HepG2 (cell line): Measurements from ENCODE around the gene MYOT. TPM values are rescaled to one million over a fixed set of nuclear protein-coding genes. Genes with fewer than 3 reads are reported as not detected.

ENCODE experiments used
- ATAC-seq: fragments of 200-7000 bp; cut with Tn5 transposase; 3 replicates; pipeline ENCODE4 v1.9.1; 2020; ENCODE audit warnings: mild to moderate bottlenecking, moderate library complexity
- BruUV-seq: library from RNA; stranded (reverse); fragments of 400-500 nt; replicated peaks from 2 replicates; lab custom pipeline; 2021; lab: Mats Ljungman, UMichigan
- CTCF ChIA-PET: fragments of 300-600 bp; formaldehyde crosslinking; extraction: SDS; loops from one replicate; lab custom pipeline; 2021; ENCODE audit warnings: low total read pairs, inconsistent platforms, low intra/inter-chr PET ratio; lab: Yijun Ruan, JAX
- POLR2A ChIA-PET: fragments of 350-600 bp; sonication (Branson Sonifier 250); formaldehyde crosslinking; loops from one replicate; lab custom pipeline; 2020; ENCODE audit warnings: antibody characterized with exemption, inconsistent platforms; lab: Yijun Ruan, JAX
- DNase-seq: peaks from one replicate; pipeline ENCODE4 v3.0.0-alpha.2; 2015; ENCODE audit warnings: low spot score
- FAIRE-seq: peaks from 3 replicates; lab custom pipeline; 2011; peaks lifted over from hg19 to GRCh38; lab: Jason Lieb, UNC
- H2AFZ ChIP-seq: one replicate; pipeline ENCODE4 v1.6.1; 2011; ENCODE audit warnings: low read length, inconsistent platforms
- H3K27ac ChIP-seq: fragments of 300-600 bp; 3 replicates; pipeline ENCODE4 v1.8.0; 2011; ENCODE audit warnings: mixed run types, mild to moderate bottlenecking, mixed read lengths, low read length, inconsistent platforms; ENCODE audit not compliant: insufficient read depth; ENCODE audit errors: extremely low read length
- H3K27me3 ChIP-seq, 2 experiments: fragments of 200-600 bp in 1 of 2; 2 replicates in 1 of 2; 3 replicates in 1 of 2; pipeline versions ENCODE4 v1.6.0 to v1.8.0; 2011; ENCODE audit warnings: low read length in 2 of 2, mild to moderate bottlenecking in 2 of 2, moderate library complexity in 2 of 2, inconsistent platforms in 1 of 2; ENCODE audit not compliant: insufficient read depth in 2 of 2, control insufficient read depth in 1 of 2
- H3K36me3 ChIP-seq, 2 experiments: fragments of 200-600 bp in 1 of 2; replicated peaks in 1 of 2; 2 replicates in 1 of 2; 3 replicates in 1 of 2; pipeline versions ENCODE4 v1.5.1 to v1.8.0; 2011; ENCODE audit warnings: low read length in 2 of 2, inconsistent platforms in 1 of 2; ENCODE audit not compliant: insufficient read depth in 2 of 2, control insufficient read depth in 1 of 2
- H3K4me1 ChIP-seq: 2 replicates; pipeline ENCODE4 v1.5.1; 2012; ENCODE audit warnings: low read length, inconsistent platforms; ENCODE audit not compliant: insufficient read depth
- H3K4me2 ChIP-seq: 2 replicates; pipeline ENCODE4 v1.6.0; 2011; ENCODE audit warnings: low read depth, low read length, inconsistent platforms
- H3K4me3 ChIP-seq, 3 experiments: fragments of 200-600 bp in 1 of 3; sonication (generic), shearing (Covaris generic) in 1 of 3; replicated peaks in 1 of 3; 2 replicates each; pipeline ENCODE4 v1.5.1; 2011 to 2016; ENCODE audit warnings: low read length in 3 of 3, inconsistent platforms in 2 of 3, low read depth in 2 of 3, mild to moderate bottlenecking in 2 of 3, control low read depth in 1 of 3, mixed read lengths in 1 of 3; ENCODE audit not compliant: insufficient read depth in 1 of 3
- H3K79me2 ChIP-seq: one replicate; pipeline ENCODE4 v1.6.1; 2011; ENCODE audit warnings: low read length, inconsistent platforms; ENCODE audit not compliant: insufficient read depth
- H3K9ac ChIP-seq: 2 replicates; pipeline ENCODE4 v1.6.0; 2011; ENCODE audit warnings: mild to moderate bottlenecking, low read depth, low read length, inconsistent platforms; ENCODE audit not compliant: insufficient read depth
- H3K9me3 ChIP-seq: 2 replicates; pipeline ENCODE4 v1.5.1; 2012; ENCODE audit warnings: mild to moderate bottlenecking, low read length
- H4K20me1 ChIP-seq: 2 replicates; pipeline ENCODE4 v1.6.0; 2011; ENCODE audit warnings: inconsistent platforms, mild to moderate bottlenecking, low read length, moderate library complexity; ENCODE audit not compliant: insufficient read depth
- ATF4 ChIP-seq, 2 experiments: fragments of 450-650 bp in 1 of 2; sonication (generic) in 1 of 2; formaldehyde crosslinking; IDR thresholded peaks; 2 replicates each; pipeline versions ENCODE4 v1.5.0 to v1.8.0; 2020 to 2022; ENCODE audit warnings: mild to moderate bottlenecking in 1 of 2, missing genetic modification reagents in 1 of 2
- BHLHE40 ChIP-seq: IDR thresholded peaks from 2 replicates; pipeline ENCODE4 v1.6.1; 2011; ENCODE audit warnings: low read length, improper control_type of control experiment
- BRCA1 ChIP-seq: sonication (generic); formaldehyde crosslinking; IDR thresholded peaks from 2 replicates; pipeline ENCODE4 v1.4.0; 2020; ENCODE audit warnings: missing genetic modification reagents
- ERF ChIP-seq: IDR thresholded peaks from 2 replicates; pipeline ENCODE4 v1.6.1; 2018; ENCODE audit warnings: missing biosample characterization, missing genetic modification reagents
- KDM2A ChIP-seq: sonication (generic); formaldehyde crosslinking; IDR thresholded peaks from 2 replicates; pipeline ENCODE4 v1.4.0; 2020; ENCODE audit warnings: low read depth, missing genetic modification reagents, borderline replicate concordance
- KDM5B ChIP-seq: sonication (generic); formaldehyde crosslinking; IDR thresholded peaks from 2 replicates; pipeline ENCODE4 v1.4.0; 2020; ENCODE audit warnings: missing genetic modification reagents, mild to moderate bottlenecking, borderline replicate concordance
- PCBP1 ChIP-seq: fragments of 200-400 bp; formaldehyde crosslinking; IDR thresholded peaks from 2 replicates; pipeline ENCODE4 v1.6.1; 2017; ENCODE audit warnings: mild to moderate bottlenecking, low read depth, low read length, borderline replicate concordance
- SP4 ChIP-seq: sonication (generic); formaldehyde crosslinking; IDR thresholded peaks from 2 replicates; pipeline ENCODE4 v1.8.1; 2023; ENCODE audit warnings: mild to moderate bottlenecking, missing genetic modification reagents
- ZNF10 ChIP-seq: sonication (generic); formaldehyde crosslinking; IDR thresholded peaks from 2 replicates; pipeline ENCODE4 v1.4.0; 2020; ENCODE audit warnings: mild to moderate bottlenecking, low read depth, missing genetic modification reagents, borderline replicate concordance
- ZNF160 ChIP-seq: sonication (generic); formaldehyde crosslinking; IDR thresholded peaks from 2 replicates; pipeline ENCODE4 v1.8.0; 2022; ENCODE audit warnings: mild to moderate bottlenecking, inconsistent platforms, missing genetic modification reagents
- ZNF382 ChIP-seq: sonication (generic); formaldehyde crosslinking; IDR thresholded peaks from 2 replicates; pipeline ENCODE4 v1.5.0; 2020; ENCODE audit warnings: missing genetic modification reagents, mild to moderate bottlenecking, borderline replicate concordance
- WGBS: methylation state at CpG from one replicate; pipeline ENCODE4 v1.1.6; 2017; ENCODE audit warnings: low lambda C conversion rate; 5-methylcytosine and 5-hydroxymethylcytosine counted together
- in situ Hi-C: cut with HindIII; loops from 2 replicates; pipeline ENCODE4 v1.10.0; 2017; ENCODE audit warnings: low pct_unique_long_range_greater_than_20kb; ENCODE audit not compliant: extremely low pct_ligation_motif_present
- intact Hi-C: fragments of 100-400 bp; cut with micrococcal nuclease; formaldehyde crosslinking; loops from one replicate; pipeline ENCODE4 v1.10.0; 2022; ENCODE audit not compliant: unreplicated experiment
- polyA plus RNA-seq, 8 experiments: library from polyadenylated mRNA; depleted of rRNA in 3 of 8; stranded (reverse) in 7 of 8; unstranded in 1 of 8; fragments of >200 nt; fragmentation: Illumina TruSeq in 4 of 8; extraction: Trizol in 4 of 8; gene quantifications; 2 replicates each; pipeline versions ENCODE4 v1.2.1 to v1.2.3, GENCODE V29; 2011 to 2016; ENCODE audit warnings: low read depth in 4 of 8, missing spikeins in 1 of 8, mixed read lengths in 1 of 8; ENCODE audit not compliant: insufficient read depth in 1 of 8
- total RNA-seq, 5 experiments: library from RNA; depleted of rRNA; stranded (reverse); fragments of >200 nt; fragmentation: Illumina TruSeq; extraction: Trizol; gene quantifications; 2 replicates each; pipeline ENCODE4 v1.2.3, GENCODE V29; 2016; ENCODE audit warnings: low read depth in 1 of 5
- TF ChIP-seq, protein P1 (sequence below): sonication (generic); formaldehyde crosslinking; IDR thresholded peaks from 2 replicates; pipeline ENCODE4 v1.8.0; 2022; ENCODE audit warnings: mild to moderate bottlenecking, missing genetic modification reagents; ENCODE audit not compliant: insufficient replicate concordance
- TF ChIP-seq, protein P2 (sequence below): sonication (generic); formaldehyde crosslinking; IDR thresholded peaks from 2 replicates; pipeline ENCODE4; 2020; ENCODE audit warnings: missing genetic modification reagents, mild to moderate bottlenecking, borderline replicate concordance

The MYOT gene
- total and polyA plus RNA-seq, 2 of the 13 experiments (the other 11 are each of a cell fraction or from before 2014, with no cell fraction given), result not detected

DNA sequence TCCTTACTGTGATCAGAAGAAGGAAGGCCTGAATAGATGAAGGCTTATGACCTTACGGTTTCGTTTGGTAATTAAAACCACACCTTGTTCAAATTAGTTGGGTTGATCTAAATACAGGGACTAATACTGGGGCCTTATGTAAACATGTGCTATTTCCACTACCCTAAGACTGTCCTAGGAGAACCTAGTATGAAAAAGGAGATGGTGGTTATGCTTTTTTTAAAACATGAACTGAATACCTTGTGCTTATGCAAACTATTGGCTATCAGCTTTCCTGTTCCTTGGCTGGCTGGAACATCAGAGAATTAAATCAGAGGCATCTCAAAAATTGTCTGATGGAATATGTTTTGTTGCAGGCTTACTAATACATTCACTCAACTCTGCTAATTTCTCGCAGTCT lies 3.9 kb downstream of the MYOT start:
- no peak for DNase-seq
- 29% methylated on average over 3 of the region's 3 CpGs for WGBS
- in situ Hi-C loops, result no loop called here
- H3K4me1 ChIP-seq, result no peaks in the 10 kb centered on the region
- POLR2A ChIA-PET, result no interaction called here
- H3K27ac ChIP-seq, result no peak overlapping the region
- TF ChIP-seq ZNF160 (CRISPR knock-in tag), result no peak
- TF ChIP-seq KDM2A (CRISPR knock-in tag), result no peak
- no peak for TF ChIP-seq ATF4 (CRISPR knock-in tag; IDR thresholded peaks at IDR 0.05)
- no peak for TF ChIP-seq BRCA1 (CRISPR knock-in tag)
- no peak for TF ChIP-seq ZNF10 (CRISPR knock-in tag)
- TF ChIP-seq KDM5B (CRISPR knock-in tag), result no peak
- no peak for TF ChIP-seq ERF (CRISPR knock-in tag)
- H2AFZ ChIP-seq, result no peak overlapping the region
- H3K36me3 ChIP-seq, result no peaks in the 10 kb centered on the region
- no peaks in the 10 kb centered on the region for H4K20me1 ChIP-seq
- BruUV-seq, result no TSS peak
- no peaks in the 10 kb centered on the region for H3K9me3 ChIP-seq
- H3K9ac ChIP-seq, result no peak overlapping the region
- no peak for FAIRE-seq
- ATAC-seq, result no peak
- H3K4me3 ChIP-seq, result no peak overlapping the region
- H3K27me3 ChIP-seq, result no peaks in the 10 kb centered on the region; a peak in 1 of 5 replicates
- CTCF ChIA-PET, result no interaction called here
- H3K4me2 ChIP-seq, result no peak overlapping the region
- H3K79me2 ChIP-seq, result no peaks in the 10 kb centered on the region
- intact Hi-C loops, result no loop called here

GRCh38 chr5:137872466-137872865 lies 4.8 kb downstream of the MYOT start:
- no peaks in the 10 kb centered on the region for H3K79me2 ChIP-seq
- 3% methylated on average over 3 of the region's 3 CpGs for WGBS
- no peak overlapping the region for H3K4me2 ChIP-seq
- no peaks in the 10 kb centered on the region for H3K36me3 ChIP-seq
- no peaks in the 10 kb centered on the region for H3K9me3 ChIP-seq
- no peak for DNase-seq
- FAIRE-seq, result no peak
- intact Hi-C loops (no loop called here), in situ Hi-C loops (no loop called here)
- no TSS peak for BruUV-seq
- no peak overlapping the region for H3K27ac ChIP-seq
- no peak for ATAC-seq
- no peaks in the 10 kb centered on the region for H3K4me1 ChIP-seq
- no peaks in the 10 kb centered on the region for H4K20me1 ChIP-seq
- no peaks in the 10 kb centered on the region; a peak in 1 of 5 replicates for H3K27me3 ChIP-seq
- ChIA-PET CTCF (no interaction called here), POLR2A (no interaction called here)
- no peak overlapping the region for H3K4me3 ChIP-seq
- H2AFZ ChIP-seq, result no peak overlapping the region
- no peak overlapping the region for H3K9ac ChIP-seq
- TF ChIP-seq PCBP1 (no peak), SP4 (CRISPR knock-in tag) (no peak), BHLHE40 (no peak), ZNF382 (CRISPR knock-in tag) (no peak), ZNF10 (CRISPR knock-in tag) (no peak)
- TF ChIP-seq, protein P1, sequence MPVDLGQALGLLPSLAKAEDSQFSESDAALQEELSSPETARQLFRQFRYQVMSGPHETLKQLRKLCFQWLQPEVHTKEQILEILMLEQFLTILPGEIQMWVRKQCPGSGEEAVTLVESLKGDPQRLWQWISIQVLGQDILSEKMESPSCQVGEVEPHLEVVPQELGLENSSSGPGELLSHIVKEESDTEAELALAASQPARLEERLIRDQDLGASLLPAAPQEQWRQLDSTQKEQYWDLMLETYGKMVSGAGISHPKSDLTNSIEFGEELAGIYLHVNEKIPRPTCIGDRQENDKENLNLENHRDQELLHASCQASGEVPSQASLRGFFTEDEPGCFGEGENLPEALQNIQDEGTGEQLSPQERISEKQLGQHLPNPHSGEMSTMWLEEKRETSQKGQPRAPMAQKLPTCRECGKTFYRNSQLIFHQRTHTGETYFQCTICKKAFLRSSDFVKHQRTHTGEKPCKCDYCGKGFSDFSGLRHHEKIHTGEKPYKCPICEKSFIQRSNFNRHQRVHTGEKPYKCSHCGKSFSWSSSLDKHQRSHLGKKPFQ (CRISPR knock-in tag), result no peak
- TF ChIP-seq, protein P2, sequence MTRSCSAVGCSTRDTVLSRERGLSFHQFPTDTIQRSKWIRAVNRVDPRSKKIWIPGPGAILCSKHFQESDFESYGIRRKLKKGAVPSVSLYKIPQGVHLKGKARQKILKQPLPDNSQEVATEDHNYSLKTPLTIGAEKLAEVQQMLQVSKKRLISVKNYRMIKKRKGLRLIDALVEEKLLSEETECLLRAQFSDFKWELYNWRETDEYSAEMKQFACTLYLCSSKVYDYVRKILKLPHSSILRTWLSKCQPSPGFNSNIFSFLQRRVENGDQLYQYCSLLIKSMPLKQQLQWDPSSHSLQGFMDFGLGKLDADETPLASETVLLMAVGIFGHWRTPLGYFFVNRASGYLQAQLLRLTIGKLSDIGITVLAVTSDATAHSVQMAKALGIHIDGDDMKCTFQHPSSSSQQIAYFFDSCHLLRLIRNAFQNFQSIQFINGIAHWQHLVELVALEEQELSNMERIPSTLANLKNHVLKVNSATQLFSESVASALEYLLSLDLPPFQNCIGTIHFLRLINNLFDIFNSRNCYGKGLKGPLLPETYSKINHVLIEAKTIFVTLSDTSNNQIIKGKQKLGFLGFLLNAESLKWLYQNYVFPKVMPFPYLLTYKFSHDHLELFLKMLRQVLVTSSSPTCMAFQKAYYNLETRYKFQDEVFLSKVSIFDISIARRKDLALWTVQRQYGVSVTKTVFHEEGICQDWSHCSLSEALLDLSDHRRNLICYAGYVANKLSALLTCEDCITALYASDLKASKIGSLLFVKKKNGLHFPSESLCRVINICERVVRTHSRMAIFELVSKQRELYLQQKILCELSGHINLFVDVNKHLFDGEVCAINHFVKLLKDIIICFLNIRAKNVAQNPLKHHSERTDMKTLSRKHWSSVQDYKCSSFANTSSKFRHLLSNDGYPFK (CRISPR knock-in tag), result no peak
